Uterus (tissue), 4 donors: Measurements from ENCODE around the gene TRPT1. TPM values are rescaled to one million over a fixed set of nuclear protein-coding genes. Genes with fewer than 3 reads are reported as not detected.
A peak's percentile ranks its signal among the peaks of the same experiment; 100 is the strongest.

Experiments
- DNase-seq, 2 donors: peaks; one replicate each; pipeline ENCODE4 v3.0.0-alpha.2; 2019 to 2020
- H3K27ac ChIP-seq, 2 donors: fragments of 200-600 bp; sonication (generic); 1 replicate in 1 of 2; 2 replicates in 1 of 2; pipeline ENCODE4 v1.5.1; 2016 to 2018
- H3K27me3 ChIP-seq, 2 donors: fragments of 200-600 bp; sonication (generic); one replicate each; pipeline ENCODE4 v1.5.1; 2018 to 2019; ENCODE audit warnings: control low read depth in 1 of 2
- H3K36me3 ChIP-seq, 2 donors: fragments of 200-600 bp; sonication (generic); one replicate each; pipeline ENCODE4 v1.5.1; 2019; ENCODE audit warnings: control low read depth in 1 of 2
- H3K4me1 ChIP-seq, 2 donors: fragments of 200-600 bp; sonication (generic); one replicate each; pipeline ENCODE4 v1.5.1; 2018 to 2019; ENCODE audit warnings: control low read depth in 1 of 2
- H3K4me3 ChIP-seq, 2 donors: fragments of 200-600 bp; sonication (generic); 1 replicate in 1 of 2; 2 replicates in 1 of 2; pipeline ENCODE4 v1.5.1; 2018 to 2019; ENCODE audit warnings: mild to moderate bottlenecking in 1 of 2
- H3K9me3 ChIP-seq, 2 donors: fragments of 200-600 bp; sonication (generic); one replicate each; pipeline ENCODE4 v1.5.1; 2019; ENCODE audit warnings: control low read depth in 1 of 2
- CTCF ChIP-seq, 4 experiments: fragments of 200-600 bp in 2 of 4; fragments of 450-650 bp in 2 of 4; sonication (generic) in 2 of 4; IDR thresholded peaks; one replicate each; pipeline ENCODE4 v1.5.1; 2016 to 2019; ENCODE audit warnings: antibody characterized with exemption in 4 of 4, mild to moderate bottlenecking in 2 of 4, moderate library complexity in 1 of 4
- POLR2A ChIP-seq, 2 donors: fragments of 450-650 bp; IDR thresholded peaks; one replicate each; pipeline ENCODE4 v1.6.1; 2016; ENCODE audit warnings: antibody characterized with exemption in 2 of 2, mild to moderate bottlenecking in 1 of 2, moderate library complexity in 1 of 2
- intact Hi-C: fragments of 100-400 bp; cut with DNase I; formaldehyde crosslinking; loops from one replicate; pipeline ENCODE4 v1.15.1; 2023; ENCODE audit warnings: low total_unique reads
- total RNA-seq, 4 donors: library from RNA; depleted of rRNA in 3 of 4; stranded (reverse); fragments of >200 nt in 3 of 4; gene quantifications; one replicate each; pipeline versions ENCODE4 v1.1.0 to v1.2.4, GENCODE V29; 2014 to 2023
- donor health status: DM: yes; HTN: yes; CAD: no.

TRPT1 gene
- total RNA-seq, 4 donors from 2014 or later = 7.2 to 42.9 (median 18.7) TPM

GRCh38 chr11:64208086-64208795, 17.7 kb downstream of the TRPT1 start:
- no peak overlapping the region for H3K4me3 ChIP-seq
- H3K27ac ChIP-seq = peak overlapping the region; percentile 65 to 78
- intact Hi-C loops = loop anchor here (5.0 kb wide), 1 partner anchor 89 kb away; no protein-coding TSS in a partner anchor
- no peaks in the 10 kb centered on the region for H3K4me1 ChIP-seq
- H3K9me3 ChIP-seq = no peaks in the 10 kb centered on the region
- H3K27me3 ChIP-seq = no peaks in the 10 kb centered on the region
- H3K36me3 ChIP-seq = no peaks in the 10 kb centered on the region
- TF ChIP-seq CTCF (IDR thresholded peaks at IDR 0.05) (no peak), POLR2A (IDR thresholded peaks at IDR 0.05) (no peak)
- peak in 1 of 2 donors; percentile 18 for DNase-seq

GRCh38 chr11:64207256-64208085, 18.5 kb downstream of the TRPT1 start:
- TF ChIP-seq POLR2A (IDR thresholded peaks at IDR 0.05) (no peak), CTCF (IDR thresholded peaks at IDR 0.05) (no peak)
- intact Hi-C loops = loop anchor here (5.0 kb wide), 1 partner anchor 90 kb away; no protein-coding TSS in a partner anchor
- no peaks in the 10 kb centered on the region for H3K4me1 ChIP-seq
- H3K9me3 ChIP-seq = no peaks in the 10 kb centered on the region
- peak overlapping the region; percentile 65 to 78 for H3K27ac ChIP-seq
- DNase-seq = peak; percentile 63 to 72
- H3K36me3 ChIP-seq = no peaks in the 10 kb centered on the region
- no peaks in the 10 kb centered on the region for H3K27me3 ChIP-seq
- no peak overlapping the region for H3K4me3 ChIP-seq

GRCh38 chr11:64206457-64207255, 19.3 kb downstream of the TRPT1 start, which contains the start of gene FERMT3:
Gene FERMT3, plus strand, starts transcription at chr11:64206721. Its CDS starts 644 bp downstream, at chr11:64207365.
- intact Hi-C loops = loop anchor here (5.0 kb wide), 1 partner anchor 91 kb away; no protein-coding TSS in a partner anchor
- no peak within 1 kb of the TSS for H3K4me3 ChIP-seq
- TF ChIP-seq POLR2A (IDR thresholded peaks at IDR 0.05) = no peak
- no peak for TF ChIP-seq CTCF (IDR thresholded peaks at IDR 0.05)

GRCh38 chr11:64204464-64204989, 21.5 kb downstream of the TRPT1 start:
- no peaks in the 10 kb centered on the region for H3K27me3 ChIP-seq
- TF ChIP-seq CTCF (IDR thresholded peaks at IDR 0.05) (peak; percentile 72 to 87 (median 78)), POLR2A (IDR thresholded peaks at IDR 0.05) (no peak)
- no peaks in the 10 kb centered on the region for H3K4me1 ChIP-seq
- H3K4me3 ChIP-seq = no peak overlapping the region
- DNase-seq = peak; percentile 86 to 88
- no peaks in the 10 kb centered on the region for H3K36me3 ChIP-seq
- intact Hi-C loops = no loop called here
- H3K27ac ChIP-seq = peak overlapping the region in 1 of 2 donors; percentile 28
- no peaks in the 10 kb centered on the region for H3K9me3 ChIP-seq

More at GRCh38 chr11:64206457-64207255, 19.3 kb downstream of the TRPT1 start, which contains the start of gene FERMT3:
- H3K36me3 ChIP-seq = no peaks in the 10 kb centered on the region
- no peaks in the 10 kb centered on the region for H3K4me1 ChIP-seq
- no peaks in the 10 kb centered on the region for H3K27me3 ChIP-seq
- no peaks in the 10 kb centered on the region for H3K9me3 ChIP-seq
- peak in 1 of 2 donors; percentile 34 for DNase-seq
- peak within 1 kb of the TSS; percentile 65 to 78 for H3K27ac ChIP-seq
